ENCODE measurements around the gene KRT5. TPM values are rescaled to one million over a fixed set of nuclear protein-coding genes. Genes with fewer than 3 reads are reported as not detected.

The KRT5 gene
- total RNA-seq, 1 donor, result 0.36 TPM

- no peak for DNase-seq (ENCODE audit: insufficient read length, low spot score, missing footprints)
- no peak overlapping the region for H3K27ac ChIP-seq (ENCODE audit: low read depth, low read length)
- no peaks in the 10 kb centered on the region for H3K9me3 ChIP-seq (ENCODE audit: low read depth, low read length)
- H3K79me2 ChIP-seq (ENCODE audit: insufficient read depth, low read length), result no peaks in the 10 kb centered on the region
- H3K27me3 ChIP-seq (ENCODE audit: insufficient read depth, low read length), result peaks cover 22% of the 10 kb centered on the region
- H3K4me2 ChIP-seq (ENCODE audit: insufficient read depth, low read length), result no peak overlapping the region
- no peaks in the 10 kb centered on the region for H4K20me1 ChIP-seq (ENCODE audit: insufficient read depth, low read length)
- H2AFZ ChIP-seq (ENCODE audit: low read length), result no peak overlapping the region
- peaks cover 5% of the 10 kb centered on the region for H3K4me1 ChIP-seq (ENCODE audit: insufficient read depth, low read length)
- no peaks in the 10 kb centered on the region for H3K36me3 ChIP-seq (ENCODE audit: insufficient read depth, low read length)
- H3K4me3 ChIP-seq (ENCODE audit: insufficient read depth, low read length), result no peak overlapping the region
- TF ChIP-seq CTCF (IDR thresholded peaks at IDR 0.05; ENCODE audit: extremely low read depth, low read depth, low read length), result no peak
Measured at GRCh38 chr12:52524241-52524897, 4.2 kb upstream of the KRT5 start.

- Histone ChIP-seq H3K4me3 (ENCODE audit: insufficient read depth, low read length) (no peak overlapping the region), H4K20me1 (ENCODE audit: insufficient read depth, low read length) (no peaks in the 10 kb centered on the region), H3K27ac (ENCODE audit: low read depth, low read length) (no peak overlapping the region), H3K4me2 (ENCODE audit: insufficient read depth, low read length) (no peak overlapping the region), H3K79me2 (ENCODE audit: insufficient read depth, low read length) (no peaks in the 10 kb centered on the region), H2AFZ (ENCODE audit: low read length) (no peak overlapping the region), H3K4me1 (ENCODE audit: insufficient read depth, low read length) (peaks cover 5% of the 10 kb centered on the region), H3K27me3 (ENCODE audit: insufficient read depth, low read length) (peaks cover 21% of the 10 kb centered on the region), H3K36me3 (ENCODE audit: insufficient read depth, low read length) (no peaks in the 10 kb centered on the region), H3K9me3 (ENCODE audit: low read depth, low read length) (no peaks in the 10 kb centered on the region)
- no peak for DNase-seq (ENCODE audit: insufficient read length, low spot score, missing footprints)
- no peak for TF ChIP-seq CTCF (IDR thresholded peaks at IDR 0.05; ENCODE audit: extremely low read depth, low read depth, low read length)
Measured at GRCh38 chr12:52523824-52524223, 3.6 kb upstream of the KRT5 start.

- Histone ChIP-seq H2AFZ (ENCODE audit: low read length) (no peak overlapping the region), H3K27me3 (ENCODE audit: insufficient read depth, low read length) (peaks cover 24% of the 10 kb centered on the region), H3K4me3 (ENCODE audit: insufficient read depth, low read length) (no peak overlapping the region), H3K9me3 (ENCODE audit: low read depth, low read length) (no peaks in the 10 kb centered on the region), H3K27ac (ENCODE audit: low read depth, low read length) (no peak overlapping the region), H3K79me2 (ENCODE audit: insufficient read depth, low read length) (no peaks in the 10 kb centered on the region), H3K36me3 (ENCODE audit: insufficient read depth, low read length) (no peaks in the 10 kb centered on the region), H3K4me1 (ENCODE audit: insufficient read depth, low read length) (peaks cover 5% of the 10 kb centered on the region), H3K4me2 (ENCODE audit: insufficient read depth, low read length) (no peak overlapping the region), H4K20me1 (ENCODE audit: insufficient read depth, low read length) (no peaks in the 10 kb centered on the region)
- no peak for TF ChIP-seq CTCF (IDR thresholded peaks at IDR 0.05; ENCODE audit: extremely low read depth, low read depth, low read length)
- DNase-seq (ENCODE audit: insufficient read length, low spot score, missing footprints), result no peak
Measured at GRCh38 chr12:52522346-52523011, 2.3 kb upstream of the KRT5 start.

- Histone ChIP-seq H3K27ac (ENCODE audit: low read depth, low read length) (no peak overlapping the region), H2AFZ (ENCODE audit: low read length) (no peak overlapping the region), H3K36me3 (ENCODE audit: insufficient read depth, low read length) (no peaks in the 10 kb centered on the region), H3K4me1 (ENCODE audit: insufficient read depth, low read length) (peaks cover 5% of the 10 kb centered on the region), H3K79me2 (ENCODE audit: insufficient read depth, low read length) (no peaks in the 10 kb centered on the region), H3K9me3 (ENCODE audit: low read depth, low read length) (no peaks in the 10 kb centered on the region), H4K20me1 (ENCODE audit: insufficient read depth, low read length) (no peaks in the 10 kb centered on the region), H3K27me3 (ENCODE audit: insufficient read depth, low read length) (peaks cover 24% of the 10 kb centered on the region), H3K4me2 (ENCODE audit: insufficient read depth, low read length) (no peak overlapping the region), H3K4me3 (ENCODE audit: insufficient read depth, low read length) (no peak overlapping the region)
- DNase-seq (ENCODE audit: insufficient read length, low spot score, missing footprints), result peak; percentile 80
- no peak for TF ChIP-seq CTCF (IDR thresholded peaks at IDR 0.05; ENCODE audit: extremely low read depth, low read depth, low read length)
Measured at GRCh38 chr12:52521568-52522266, 1.5 kb upstream of the KRT5 start.
